T47D (cell line): ENCODE data around the gene HGFAC.

Experiments used
- DNase-seq, 2 experiments: peaks; one replicate each; pipeline versions ENCODE4 v3.0.0 to v3.0.0-alpha.2; 2011 to 2012; ENCODE audit warnings: low read depth in 1 of 2, low spot score in 1 of 2
- JUND ChIP-seq: IDR thresholded peaks from 2 replicates; pipeline ENCODE4 v1.6.1; 2012; ENCODE audit warnings: low read depth
- in situ Hi-C: cut with HindIII; loops from 2 replicates; pipeline ENCODE4 v1.10.0; 2016; ENCODE audit warnings: low sequenced_read_pairs, low pct_unique_long_range_greater_than_20kb

The HGFAC gene

DNA sequence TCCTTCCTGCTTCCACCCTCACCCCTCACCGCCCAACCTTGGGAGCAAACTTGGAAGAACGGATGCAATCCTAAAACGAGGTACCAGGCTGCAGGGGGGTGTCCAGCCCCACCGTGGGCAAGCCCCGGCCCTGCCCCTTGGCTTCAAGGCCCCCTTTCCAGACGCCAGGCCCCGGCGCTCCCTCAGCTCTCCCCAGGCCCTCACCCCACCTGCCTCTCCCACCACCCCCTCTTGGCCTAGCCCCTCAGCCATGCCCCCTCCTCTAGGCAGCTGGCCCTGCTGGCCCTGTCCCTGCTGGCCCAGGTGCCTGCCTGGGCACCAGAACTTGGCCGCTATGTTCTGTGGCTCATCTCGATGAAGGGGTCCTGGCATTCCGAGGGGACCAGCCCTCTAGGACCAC is 56.6 kb downstream of the HGFAC start:
- no peak for DNase-seq
- in situ Hi-C loops: no loop called here
- TF ChIP-seq JUND: no peak
